ENCODE measurements around the gene WDR7. TPM values are rescaled to one million over a fixed set of nuclear protein-coding genes. Genes with fewer than 3 reads are reported as not detected.

WDR7 gene
- total and polyA plus RNA-seq, 2 experiments from 2014 or later = 5.9 to 19.0 TPM

- Histone ChIP-seq H3K4me1 (ENCODE audit: insufficient read depth) (no peaks in the 10 kb centered on the region), H2AFZ (no peak overlapping the region), H3K4me2 (no peak overlapping the region), H3K36me3 (replicated peaks; ENCODE audit: insufficient read depth, low read depth) (no peaks in the 10 kb centered on the region), H3K79me2 (no peaks in the 10 kb centered on the region), H3K4me3 (no peak overlapping the region), H4K20me1 (ENCODE audit: insufficient read depth, poor library complexity, severe bottlenecking) (no peaks in the 10 kb centered on the region), H3K27ac (no peak overlapping the region), H3K9me2 (replicated peaks; ENCODE audit: insufficient read depth) (no peaks in the 10 kb centered on the region), H3K9me3 (ENCODE audit: low read depth) (no peaks in the 10 kb centered on the region), H3K27me3 (no peaks in the 10 kb centered on the region)
- no peak for DNase-seq (ENCODE audit: low spot score)
- no peak for TF ChIP-seq CTCF (IDR thresholded peaks at IDR 0.05; ENCODE audit: poor library complexity)
- no peak for TF ChIP-seq EZH2phosphoT487 (IDR thresholded peaks at IDR 0.05; ENCODE audit: low read depth, severe bottlenecking, unreplicated experiment)
- TF ChIP-seq EZH2 (IDR thresholded peaks at IDR 0.05; ENCODE audit: borderline replicate concordance) = no peak
- WGBS (ENCODE audit: low lambda C conversion rate, missing lambda C conversion rate) = 93% methylated on average over 5 of the region's 5 CpGs
Measured at GRCh38 chr18:56812674-56813073, 161.5 kb downstream of the WDR7 start.

DNA sequence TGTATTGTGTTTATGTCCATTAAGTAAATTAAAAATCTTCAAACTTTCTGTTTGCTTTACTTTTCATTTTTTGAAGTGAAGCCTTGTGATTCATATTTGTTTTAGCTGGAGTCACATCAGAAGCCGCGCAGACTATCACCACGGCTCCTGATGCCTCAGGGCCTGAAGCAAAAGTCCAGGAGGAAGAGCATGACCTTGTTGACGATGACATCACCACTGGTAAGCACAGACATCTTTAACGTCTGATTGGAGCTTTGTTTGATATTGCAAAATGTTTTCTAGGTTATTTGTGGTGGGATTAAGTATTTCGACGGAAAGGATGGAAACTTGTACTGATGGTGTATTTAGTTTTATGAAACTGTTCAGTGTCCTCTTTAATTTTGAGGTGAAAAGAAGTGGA, 164.8 kb downstream of the WDR7 start:
- Histone ChIP-seq H3K79me2 (no peaks in the 10 kb centered on the region), H3K27me3 (no peaks in the 10 kb centered on the region), H2AFZ (no peak overlapping the region), H3K36me3 (replicated peaks; ENCODE audit: insufficient read depth, low read depth) (no peaks in the 10 kb centered on the region), H3K9me3 (ENCODE audit: low read depth) (no peaks in the 10 kb centered on the region), H3K4me1 (ENCODE audit: insufficient read depth) (no peaks in the 10 kb centered on the region), H3K9me2 (replicated peaks; ENCODE audit: insufficient read depth) (no peaks in the 10 kb centered on the region), H4K20me1 (ENCODE audit: insufficient read depth, poor library complexity, severe bottlenecking) (no peaks in the 10 kb centered on the region), H3K4me2 (no peak overlapping the region), H3K4me3 (no peak overlapping the region), H3K27ac (no peak overlapping the region)
- no peak for DNase-seq (ENCODE audit: low spot score)
- TF ChIP-seq EZH2 (IDR thresholded peaks at IDR 0.05; ENCODE audit: borderline replicate concordance) = no peak
- no peak for TF ChIP-seq EZH2phosphoT487 (IDR thresholded peaks at IDR 0.05; ENCODE audit: low read depth, severe bottlenecking, unreplicated experiment)
- TF ChIP-seq CTCF (IDR thresholded peaks at IDR 0.05; ENCODE audit: poor library complexity) = no peak
- WGBS (ENCODE audit: low lambda C conversion rate, missing lambda C conversion rate) = 85% methylated on average over 7 of the region's 7 CpGs

DNA sequence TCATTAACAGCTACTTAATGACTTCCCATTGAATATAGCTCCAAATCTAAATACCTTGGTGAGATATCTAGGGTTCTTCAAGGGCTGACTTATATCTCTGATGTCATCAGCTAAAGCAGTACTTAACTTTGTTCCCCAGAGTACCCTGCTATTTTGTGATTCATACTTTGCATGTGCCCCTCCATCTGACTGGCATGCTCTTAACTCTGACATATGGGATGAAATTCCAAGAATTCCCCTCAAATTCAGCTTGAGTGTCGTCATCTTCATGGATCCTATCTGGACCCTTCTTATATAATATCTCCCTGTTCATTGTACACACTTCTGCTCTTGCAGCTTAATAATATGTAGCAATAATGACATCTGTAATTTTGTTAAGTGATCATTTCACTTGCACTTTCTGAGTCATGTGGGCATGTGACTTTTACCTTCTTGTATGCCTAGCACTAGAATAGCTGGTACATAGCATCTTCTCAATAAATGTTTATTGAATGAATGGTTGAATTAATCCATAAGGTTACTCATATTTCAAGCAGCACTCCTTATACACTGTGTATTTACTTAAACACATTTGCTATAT, 172.9 kb downstream of the WDR7 start:
- Histone ChIP-seq H3K9me2 (replicated peaks; ENCODE audit: insufficient read depth) (no peaks in the 10 kb centered on the region), H3K9me3 (ENCODE audit: low read depth) (no peaks in the 10 kb centered on the region), H4K20me1 (ENCODE audit: insufficient read depth, poor library complexity, severe bottlenecking) (no peaks in the 10 kb centered on the region), H3K79me2 (no peaks in the 10 kb centered on the region), H3K27ac (no peak overlapping the region), H3K4me3 (no peak overlapping the region), H3K4me1 (ENCODE audit: insufficient read depth) (no peaks in the 10 kb centered on the region), H3K36me3 (replicated peaks; ENCODE audit: insufficient read depth, low read depth) (no peaks in the 10 kb centered on the region), H2AFZ (no peak overlapping the region), H3K27me3 (no peaks in the 10 kb centered on the region), H3K4me2 (no peak overlapping the region)
- TF ChIP-seq EZH2 (IDR thresholded peaks at IDR 0.05; ENCODE audit: borderline replicate concordance) (no peak), EZH2phosphoT487 (IDR thresholded peaks at IDR 0.05; ENCODE audit: low read depth, severe bottlenecking, unreplicated experiment) (no peak), CTCF (IDR thresholded peaks at IDR 0.05; ENCODE audit: poor library complexity) (no peak)
- WGBS (ENCODE audit: low lambda C conversion rate, missing lambda C conversion rate) = 100% methylated on average over 1 of the region's 1 CpG
- no peak for DNase-seq (ENCODE audit: low spot score)
